IMR-90 (cell line): ENCODE data around the gene SNRNP25. TPM values are rescaled to one million over a fixed set of nuclear protein-coding genes. Genes with fewer than 3 reads are reported as not detected.

Source experiments
- ATAC-seq: fragments of 200-7000 bp; cut with Tn5 transposase; 2 replicates; pipeline ENCODE4 v1.9.1; 2020; ENCODE audit warnings: low read depth, mild to moderate bottlenecking, moderate library complexity
- BruUV-seq: library from RNA; stranded (reverse); fragments of 400-500 nt; replicated peaks from 2 replicates; lab custom pipeline; 2021; lab: Mats Ljungman, UMichigan
- CTCF ChIA-PET: fragments of 300-600 bp; formaldehyde crosslinking; extraction: SDS; loops from one replicate; lab custom pipeline; 2021; ENCODE audit warnings: antibody characterized with exemption; lab: Yijun Ruan, JAX
- POLR2A ChIA-PET: fragments of 300-600 bp; sonication (Branson Sonifier 250); formaldehyde crosslinking; loops from one replicate; lab custom pipeline; 2022; ENCODE audit warnings: antibody characterized with exemption; ENCODE audit not compliant: unreplicated experiment; lab: Charles Lee
- DNase-seq: peaks from one replicate; pipeline ENCODE4 v3.0.0; 2013
- H2AFZ ChIP-seq: replicated peaks from 2 replicates; pipeline ENCODE3; 2013; ENCODE audit warnings: low read length, mild to moderate bottlenecking; ENCODE audit not compliant: poor library complexity
- H2AK5ac ChIP-seq: 2 replicates; pipeline ENCODE4 v1.6.1; 2013; ENCODE audit warnings: low read depth, low read length, inconsistent platforms
- H2AK9ac ChIP-seq: replicated peaks from 2 replicates; pipeline ENCODE3; 2013; ENCODE audit warnings: mild to moderate bottlenecking, low read depth, low read length, moderate library complexity; ENCODE audit not compliant: poor library complexity
- H2BK120ac ChIP-seq: 2 replicates; pipeline ENCODE4 v1.6.1; 2013; ENCODE audit warnings: low read depth, low read length, inconsistent platforms
- H2BK15ac ChIP-seq: 3 replicates; pipeline ENCODE4 v1.6.1; 2013; ENCODE audit warnings: low read depth, low read length, inconsistent platforms
- H2BK20ac ChIP-seq: 2 replicates; pipeline ENCODE4 v1.6.1; 2013; ENCODE audit warnings: low read depth, mild to moderate bottlenecking, inconsistent platforms, low read length, moderate library complexity
- H2BK5ac ChIP-seq: 2 replicates; pipeline ENCODE4 v1.6.1; 2013; ENCODE audit warnings: mild to moderate bottlenecking, low read depth, low read length, inconsistent platforms; ENCODE audit not compliant: poor library complexity, severe bottlenecking
- H3K14ac ChIP-seq: replicated peaks from 2 replicates; pipeline ENCODE4 v1.6.1; 2013; ENCODE audit warnings: low read depth, low read length, inconsistent platforms
- H3K18ac ChIP-seq: 2 replicates; pipeline ENCODE4 v1.6.1; 2013; ENCODE audit warnings: low read depth, low read length, control low read depth
- H3K23ac ChIP-seq: 2 replicates; pipeline ENCODE4 v1.6.1; 2013; ENCODE audit warnings: low read depth, low read length, inconsistent platforms
- H3K27ac ChIP-seq: 2 replicates; pipeline ENCODE4 v1.5.1; 2013; ENCODE audit warnings: mild to moderate bottlenecking, control low read depth, low read length; ENCODE audit not compliant: insufficient read depth
- H3K27me3 ChIP-seq: 2 replicates; pipeline ENCODE4 v1.6.1; 2013; ENCODE audit warnings: low read length; ENCODE audit not compliant: control insufficient read depth, insufficient read depth
- H3K36me3 ChIP-seq: 2 replicates; pipeline ENCODE4 v1.6.1; 2013; ENCODE audit warnings: low read length, mixed read lengths; ENCODE audit not compliant: control insufficient read depth, insufficient read depth
- H3K4ac ChIP-seq: 2 replicates; pipeline ENCODE4 v1.6.1; 2013; ENCODE audit warnings: low read depth, low read length, inconsistent platforms
- H3K4me1 ChIP-seq: 2 replicates; pipeline ENCODE4 v1.6.1; 2013; ENCODE audit warnings: low read length, mixed read lengths; ENCODE audit not compliant: control insufficient read depth, insufficient read depth
- H3K4me2 ChIP-seq: 2 replicates; pipeline ENCODE4 v1.6.1; 2013; ENCODE audit warnings: low read depth, mild to moderate bottlenecking, control low read depth, low read length, moderate library complexity
- H3K4me3 ChIP-seq: 2 replicates; pipeline ENCODE4 v1.5.1; 2013; ENCODE audit warnings: low read depth, mild to moderate bottlenecking, control low read depth, low read length, moderate library complexity; ENCODE audit not compliant: insufficient read depth
- H3K56ac ChIP-seq: 2 replicates; pipeline ENCODE4 v1.6.1; 2013; ENCODE audit warnings: low read length, inconsistent platforms; ENCODE audit not compliant: insufficient read depth; ENCODE audit errors: extremely low read depth
- H3K79me1 ChIP-seq, 2 experiments: 2 replicates each; pipeline ENCODE4 v1.6.1; 2013; ENCODE audit warnings: low read length in 2 of 2, inconsistent platforms in 1 of 2, low read depth in 1 of 2
- H3K9ac ChIP-seq: 2 replicates; pipeline ENCODE4 v1.6.1; 2013; ENCODE audit warnings: low read depth, low read length, control low read depth
- H3K9me1 ChIP-seq: 2 replicates; pipeline ENCODE4 v1.6.1; 2013; ENCODE audit warnings: low read length, inconsistent platforms; ENCODE audit not compliant: insufficient read depth
- H3K9me3 ChIP-seq: 2 replicates; pipeline ENCODE4 v1.6.1; 2013; ENCODE audit warnings: low read length; ENCODE audit not compliant: control insufficient read depth, insufficient read depth
- H4K20me1 ChIP-seq: 2 replicates; pipeline ENCODE4 v1.6.1; 2013; ENCODE audit warnings: low read length, inconsistent platforms; ENCODE audit not compliant: insufficient read depth
- H4K5ac ChIP-seq: 2 replicates; pipeline ENCODE4 v1.6.1; 2013; ENCODE audit warnings: mild to moderate bottlenecking, low read depth, low read length, control low read depth
- H4K8ac ChIP-seq, 2 experiments: 2 replicates each; pipeline ENCODE4 v1.6.1; 2013; ENCODE audit warnings: low read depth in 2 of 2, low read length in 2 of 2, control low read depth in 1 of 2, inconsistent platforms in 1 of 2
- H4K91ac ChIP-seq: 2 replicates; pipeline ENCODE4 v1.6.1; 2013; ENCODE audit warnings: low read depth, low read length, inconsistent platforms; ENCODE audit not compliant: insufficient read depth
- ELK1 ChIP-seq: fragments of 150-350 bp; IDR thresholded peaks from 2 replicates; pipeline ENCODE4 v1.6.1; 2016; ENCODE audit warnings: low read depth, mild to moderate bottlenecking, low read length, moderate library complexity, borderline replicate concordance
- FOS ChIP-seq: fragments of 150-350 bp; IDR thresholded peaks from 2 replicates; pipeline ENCODE4 v1.6.1; 2016; ENCODE audit warnings: low read depth, low read length
- MXI1 ChIP-seq: IDR thresholded peaks from 2 replicates; pipeline ENCODE4 v1.6.1; 2012; ENCODE audit warnings: low read depth, mild to moderate bottlenecking, low read length, moderate library complexity, borderline replicate concordance
- RFX5 ChIP-seq: IDR thresholded peaks from 2 replicates; pipeline ENCODE4 v1.8.0; 2012; ENCODE audit warnings: low read depth, mild to moderate bottlenecking, low read length, moderate library complexity
- WGBS, 2 experiments: methylation state at CpG; one replicate each; pipeline versions ENCODE4 v1.1.5 to v1.1.7; 2013; ENCODE audit warnings: missing lambda C conversion rate in 2 of 2; ENCODE audit not compliant: insufficient read length in 1 of 2; ENCODE audit errors: extremely low coverage in 2 of 2; 5-methylcytosine and 5-hydroxymethylcytosine counted together
- dilution Hi-C: fragments of 300-500 bp; cut with HindIII; formaldehyde crosslinking; loops from one replicate; pipeline ENCODE4 v1.14.3; 2018; ENCODE audit warnings: low sequenced_read_pairs; ENCODE audit not compliant: unreplicated experiment
- in situ Hi-C: fragments of 300-500 bp; cut with MboI; formaldehyde crosslinking; loops from 3 replicates; pipeline ENCODE4 v1.14.3; 2019; ENCODE audit warnings: low sequenced_read_pairs, inconsistent platforms, mixed read lengths
- intact Hi-C: fragments of 100-400 bp; cut with micrococcal nuclease; formaldehyde crosslinking; loops from 2 replicates; pipeline ENCODE4 v1.10.0; 2022
- polyA plus RNA-seq, 3 experiments: library from polyadenylated mRNA; depleted of rRNA; stranded (reverse); fragments of >200 nt; gene quantifications; 2 replicates each; pipeline ENCODE4 v1.2.3, GENCODE V29; 2012; ENCODE audit warnings: low replicate concordance in 1 of 3
- total RNA-seq: library from RNA; depleted of rRNA; stranded (reverse); fragments of >200 nt; gene quantifications from 2 replicates; pipeline ENCODE4 v1.2.3, GENCODE V29; 2012

The SNRNP25 gene
- total and polyA plus RNA-seq, 2 of the 4 experiments (the other 2 are of a cell fraction): 67.2 to 88.0 TPM

DNA sequence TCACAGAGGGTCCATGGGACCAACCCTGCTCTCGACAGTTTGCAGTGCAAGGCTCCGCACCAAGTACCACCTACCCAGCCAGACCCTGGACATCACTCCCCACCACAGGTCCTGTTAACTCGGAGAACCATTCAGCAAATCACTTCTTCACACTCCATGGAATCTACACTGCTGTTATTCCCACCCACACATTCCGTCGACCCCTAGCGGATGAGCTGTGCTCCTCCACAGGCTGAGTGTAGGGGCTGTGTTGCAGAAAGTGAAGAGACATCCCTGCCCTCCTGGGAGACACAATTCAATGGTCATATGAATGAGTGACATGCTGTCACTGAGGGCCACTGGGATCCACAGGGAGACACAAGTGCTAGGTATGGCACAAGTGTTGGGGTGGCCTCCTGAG is 51.9 kb downstream of the SNRNP25 start:
- no peak for TF ChIP-seq RFX5
- TF ChIP-seq MXI1: no peak
- TF ChIP-seq ELK1: no peak
- no peak for TF ChIP-seq FOS
- no peak overlapping the region for H2BK5ac ChIP-seq
- no peak overlapping the region for H3K27ac ChIP-seq
- peak overlapping the region; percentile 58 for H2AK9ac ChIP-seq
- ATAC-seq: no peak
- peaks cover 14% of the 10 kb centered on the region; the same call in 1 of the 2 replicates for H4K20me1 ChIP-seq
- in situ Hi-C loops (loop anchor here (5.0 kb wide), 1 partner anchor 77 kb away; the partner anchor contains the start of gene HBQ1), dilution Hi-C loops (no loop called here), intact Hi-C loops (no loop called here)
- no peaks in the 10 kb centered on the region for H3K4me1 ChIP-seq
- H4K5ac ChIP-seq: no peak overlapping the region
- no peak overlapping the region for H4K91ac ChIP-seq
- H3K27me3 ChIP-seq: no peaks in the 10 kb centered on the region
- H2AFZ ChIP-seq: no peak overlapping the region
- no peak overlapping the region for H4K8ac ChIP-seq
- no peaks in the 10 kb centered on the region for H3K9me1 ChIP-seq
- H3K14ac ChIP-seq: no peak overlapping the region
- no peak overlapping the region for H3K4me2 ChIP-seq
- H2BK20ac ChIP-seq: no peak overlapping the region
- peaks cover 3 to 17% of the 10 kb centered on the region in 2 experiments; a peak in 2 of 4 replicates for H3K79me1 ChIP-seq
- H3K18ac ChIP-seq: no peak overlapping the region
- ChIA-PET POLR2A (no interaction called here), CTCF (interaction anchor here (1.0 to 2.8 kb wide), 3 partner anchors 9 to 257 kb away, joined by 3 to 11 read pairs (median 6); no protein-coding TSS in a partner anchor)
- H3K23ac ChIP-seq: no peak overlapping the region
- H3K4ac ChIP-seq: no peak overlapping the region
- BruUV-seq: no TSS peak
- H2BK15ac ChIP-seq: no peak overlapping the region
- H3K9me3 ChIP-seq: no peaks in the 10 kb centered on the region
- peaks cover 32% of the 10 kb centered on the region for H3K36me3 ChIP-seq
- no peak overlapping the region for H3K56ac ChIP-seq
- DNase-seq: no peak
- H3K9ac ChIP-seq: no peak overlapping the region
- H2BK120ac ChIP-seq: no peak overlapping the region
- no CpG with 5 or more reads among the region's 6 CpGs for WGBS, 2 experiments
- no peak overlapping the region for H3K4me3 ChIP-seq
- no peak overlapping the region for H2AK5ac ChIP-seq
